ENCODE data around the gene GJB6. TPM values are rescaled to one million over a fixed set of nuclear protein-coding genes. Genes with fewer than 3 reads are reported as not detected.

Gene GJB6
- polyA plus RNA-seq, 1 of the 3 experiments (the other 2 are of a cell fraction) = not detected

- no peaks in the 10 kb centered on the region for H3F3A ChIP-seq (replicated peaks; ENCODE audit: insufficient read depth)
- H3K4me1 ChIP-seq (ENCODE audit: control insufficient read depth in 1 of 2, insufficient read depth in 2 of 2, low read depth in 1 of 2, low read length in 1 of 2) = no peaks in the 10 kb centered on the region
- no peak overlapping the region for H3K4me2 ChIP-seq
- no peak overlapping the region for H3K27ac ChIP-seq (ENCODE audit: low read depth in 2 of 2, low read length in 1 of 2)
- CTCF ChIA-PET = interaction anchor here (1.0 kb wide), 1 partner anchor 8 kb away, joined by 3 read pairs; no protein-coding TSS in a partner anchor
- H3K9me2 ChIP-seq = no peaks in the 10 kb centered on the region
- TF ChIP-seq FOSL2 (IDR thresholded peaks at IDR 0.05; ENCODE audit: borderline replicate concordance, low read depth) (no peak), POLR2AphosphoS5 (IDR thresholded peaks at IDR 0.05; ENCODE audit: low read depth, low read length) (no peak), YY1 (IDR thresholded peaks at IDR 0.05; ENCODE audit: low read depth) (no peak), MXI1 (IDR thresholded peaks at IDR 0.05; ENCODE audit: low read depth, low read length) (no peak), IRF3 (IDR thresholded peaks at IDR 0.05; ENCODE audit: low read depth, low read length) (no peak), REST (IDR thresholded peaks at IDR 0.05; ENCODE audit: low read depth, low read length) (no peak), TEAD4 (IDR thresholded peaks at IDR 0.05; ENCODE audit: borderline replicate concordance, insufficient read depth) (no peak), SIN3A (IDR thresholded peaks at IDR 0.05; ENCODE audit: borderline replicate concordance, low read depth, low read length) (no peak), JUND (IDR thresholded peaks at IDR 0.05) (no peak), CHD2 (IDR thresholded peaks at IDR 0.05; ENCODE audit: low read length, partially characterized antibody) (no peak), MEF2A (IDR thresholded peaks at IDR 0.05; ENCODE audit: borderline replicate concordance, low read depth) (no peak), NFIC (IDR thresholded peaks at IDR 0.05; ENCODE audit: borderline replicate concordance) (no peak), EZH2phosphoT487 (IDR thresholded peaks at IDR 0.05; ENCODE audit: borderline replicate concordance, low read depth) (no peak), EP300 (IDR thresholded peaks at IDR 0.05; ENCODE audit: borderline replicate concordance in 1 of 2, low read depth in 1 of 2, low read length in 1 of 2) (no peak)
- H3K27me3 ChIP-seq (ENCODE audit: insufficient read depth) = peaks cover 73% of the 10 kb centered on the region; the same call in 1 of the 2 replicates
- no peak overlapping the region for H2AFZ ChIP-seq (ENCODE audit: low read depth)
- no peaks in the 10 kb centered on the region for H3K36me3 ChIP-seq (replicated peaks in 1 of 2; ENCODE audit: control insufficient read depth in 1 of 2, insufficient read depth in 2 of 2, low read length in 1 of 2)
- no peaks in the 10 kb centered on the region for H3K79me2 ChIP-seq (ENCODE audit: insufficient read depth)
- no peak overlapping the region for H3K9ac ChIP-seq
- no peak overlapping the region for H3K4me3 ChIP-seq (ENCODE audit: low read depth in 2 of 2, low read length in 1 of 2)
- H3K9me3 ChIP-seq = no peaks in the 10 kb centered on the region
- no peaks in the 10 kb centered on the region for H4K20me1 ChIP-seq (ENCODE audit: insufficient read depth)
- POLR2A ChIA-PET = no interaction called here
- WGBS (ENCODE audit: low lambda C conversion rate) = under 1% methylated on average over 3 of the region's 3 CpGs
- DNase-seq = no peak
Observed at GRCh38 chr13:20217168-20217567, 15.0 kb downstream of the GJB6 start.
